NT2/D1 (cell line): ENCODE data around the gene USP20.

Experiments
- SUZ12 ChIP-seq: IDR thresholded peaks from 2 replicates; pipeline ENCODE4 v1.6.1; 2011; ENCODE audit not compliant: insufficient read length, insufficient read depth; ENCODE audit errors: extremely low read depth
- ZNF274 ChIP-seq: IDR thresholded peaks from 2 replicates; pipeline ENCODE4 v1.6.1; 2011; ENCODE audit warnings: mild to moderate bottlenecking, low read depth, low read length

- TF ChIP-seq ZNF274 (no peak), SUZ12 (no peak)
Measured at GRCh38 chr9:129850821-129851550, 15.7 kb downstream of the USP20 start.
